AG10803 (cell line): ENCODE measurements around the gene MICAL2.

Experiments used
- DNase-seq: peaks from one replicate; pipeline ENCODE4 v3.0.0; 2010; ENCODE audit warnings: low read depth
- H3K4me3 ChIP-seq: 2 replicates; pipeline ENCODE4 v1.5.1; 2011; ENCODE audit warnings: mild to moderate bottlenecking, low read length, control low read depth
- CTCF ChIP-seq: conservative IDR thresholded peaks from 2 replicates; pipeline ENCODE4 v1.5.1; 2011; ENCODE audit warnings: mild to moderate bottlenecking, low read length, control low read depth, inconsistent platforms

Gene MICAL2

DNA sequence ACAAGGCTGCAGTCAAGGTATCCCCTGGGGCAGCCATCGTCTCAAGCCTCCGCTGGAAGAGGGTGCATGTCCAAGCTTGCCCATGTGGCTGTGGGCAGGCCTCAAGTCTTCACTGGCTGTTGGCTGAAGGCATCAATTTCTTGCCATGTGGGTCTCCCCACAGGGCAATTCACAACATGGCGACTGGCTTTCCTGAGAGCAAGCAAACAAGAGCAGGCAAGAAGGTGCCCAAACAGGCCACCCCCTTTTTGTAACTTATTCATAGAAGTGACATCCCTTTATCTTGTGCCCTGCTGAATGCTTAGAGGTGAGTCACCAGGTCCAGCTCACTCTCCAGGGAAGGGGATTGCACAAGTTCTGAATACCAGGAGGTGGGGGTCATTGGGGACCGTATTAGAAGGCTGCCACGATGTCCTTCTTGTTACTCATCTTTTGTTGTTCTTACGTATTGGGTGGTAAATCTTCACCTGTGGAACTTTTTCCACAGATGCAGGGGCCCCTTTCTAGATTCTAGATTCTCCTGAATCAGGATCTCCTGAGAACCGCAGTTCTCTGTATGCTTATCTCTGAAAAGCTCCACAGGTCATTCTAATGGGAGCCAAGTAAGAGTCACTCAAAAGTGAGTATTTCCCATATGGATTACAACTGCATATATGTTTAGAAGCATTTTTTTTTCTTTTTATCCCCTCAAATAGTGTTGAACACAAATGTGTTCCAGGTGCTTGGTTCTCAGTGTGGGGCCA, 44.2 kb upstream of the MICAL2 start:
- DNase-seq = peak; percentile 96
- no peak for TF ChIP-seq CTCF
- H3K4me3 ChIP-seq = no peak overlapping the region

GRCh38 chr11:12066799-12067508, 43.4 kb upstream of the MICAL2 start:
- TF ChIP-seq CTCF = no peak
- peak; percentile 88 for DNase-seq

DNA sequence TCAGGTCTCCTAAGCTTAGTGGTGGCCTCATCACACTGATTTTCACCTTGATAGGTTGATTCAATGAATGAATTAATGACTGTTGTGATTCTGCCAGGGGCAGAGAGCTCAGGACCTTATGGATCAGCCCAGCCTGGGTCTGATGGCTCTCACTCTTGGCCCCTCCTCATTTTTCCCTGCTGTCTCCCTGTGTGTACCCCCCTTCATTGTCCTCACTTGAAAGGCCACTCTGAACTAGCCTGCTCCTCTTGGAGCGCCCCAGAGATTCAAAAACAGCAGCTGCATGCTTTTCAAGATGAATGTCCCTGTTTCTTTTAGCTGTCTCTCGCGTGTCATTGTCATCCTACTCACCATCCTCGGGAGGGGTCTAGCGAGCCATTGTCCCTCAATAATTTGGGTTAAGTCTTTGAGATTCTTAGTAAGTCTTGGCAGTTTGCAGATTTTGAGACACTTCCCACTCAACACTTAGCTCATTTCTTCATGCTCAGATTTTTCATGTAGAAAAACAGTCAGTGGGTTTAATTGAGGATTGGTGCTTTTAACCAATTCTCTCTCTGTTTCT, 42.5 kb upstream of the MICAL2 start:
- DNase-seq = no peak
- no peak for TF ChIP-seq CTCF
- H3K4me3 ChIP-seq = no peak overlapping the region

More at GRCh38 chr11:12066799-12067508, 43.4 kb upstream of the MICAL2 start:
- H3K4me3 ChIP-seq = no peak overlapping the region

DNA sequence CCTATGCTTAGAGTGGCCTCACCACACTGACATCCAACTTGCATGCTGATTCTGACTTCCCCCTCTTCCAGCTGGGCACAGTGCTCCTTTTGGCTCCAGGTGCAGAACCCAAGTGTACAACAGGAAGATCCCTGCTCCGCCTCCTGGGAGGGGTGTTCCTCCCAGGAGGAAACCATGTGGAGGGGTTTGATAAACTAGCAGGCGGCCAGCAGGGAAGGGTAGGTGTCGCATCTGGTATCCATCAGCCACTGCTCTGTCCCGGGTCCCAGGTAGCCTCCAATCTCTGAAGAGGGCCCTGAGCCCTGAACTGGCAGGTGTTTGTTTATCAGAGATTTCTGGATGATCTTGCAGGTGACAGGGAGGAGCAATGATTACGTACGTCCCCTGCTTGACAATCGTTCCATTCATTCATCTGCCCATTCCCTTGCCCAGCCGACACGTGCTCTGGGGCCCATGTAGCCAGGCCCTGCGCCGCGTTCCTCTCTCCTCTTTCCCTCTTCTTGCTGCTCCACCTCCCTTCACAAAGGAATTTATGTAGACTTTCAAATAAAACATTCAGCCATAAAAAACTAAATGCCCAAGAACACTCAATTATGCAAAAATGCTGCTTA, 41.2 kb upstream of the MICAL2 start:
- no peak for DNase-seq
- TF ChIP-seq CTCF = no peak
- H3K4me3 ChIP-seq = no peak overlapping the region

- no peak for TF ChIP-seq CTCF
- H3K4me3 ChIP-seq = no peak overlapping the region
- no peak for DNase-seq
These were observed 39.7 kb upstream of the MICAL2 start for GRCh38 chr11:12070446-12071267.

- H3K4me3 ChIP-seq = no peak overlapping the region
- no peak for TF ChIP-seq CTCF
- no peak for DNase-seq
These were observed 38.8 kb upstream of the MICAL2 start for GRCh38 chr11:12071574-12071973.
